SK-N-SH (cell line): ENCODE data around the gene MRGPRE. TPM values are rescaled to one million over a fixed set of nuclear protein-coding genes. Genes with fewer than 3 reads are reported as not detected.

ENCODE experiments used
- CTCF ChIA-PET: fragments of 300-600, 350-600 bp; formaldehyde crosslinking; extraction: SDS; loops from one replicate; lab custom pipeline; 2021; lab: Yijun Ruan, JAX
- POLR2A ChIA-PET: fragments of 350-600 bp; sonication (Branson Sonifier 250); formaldehyde crosslinking; extraction: SDS; loops from one replicate; lab custom pipeline; 2020; ENCODE audit warnings: antibody characterized with exemption, inconsistent platforms; lab: Yijun Ruan, JAX
- DNase-seq: peaks from one replicate; pipeline ENCODE4 v3.0.0; 2012
- H2AFZ ChIP-seq: fragments of 200-600 bp; sonication (generic); 2 replicates; pipeline ENCODE4 v1.8.1; 2016; ENCODE audit warnings: antibody characterized with exemption, mild to moderate bottlenecking, low read depth
- H3F3A ChIP-seq: fragments of 200-600 bp; sonication (generic); replicated peaks from 2 replicates; pipeline ENCODE3; 2016; ENCODE audit warnings: antibody characterized with exemption, mild to moderate bottlenecking; ENCODE audit not compliant: insufficient read depth
- H3K27ac ChIP-seq, 2 experiments: fragments of 200-500 bp in 1 of 2; fragments of 200-600 bp in 1 of 2; sonication (Bioruptor generic) in 1 of 2; sonication (generic), shearing (Covaris generic) in 1 of 2; 2 replicates each; pipeline versions ENCODE4 v1.5.1 to v1.6.1; 2014 to 2016; ENCODE audit warnings: low read depth in 2 of 2, inconsistent platforms in 1 of 2, low read length in 1 of 2, mild to moderate bottlenecking in 1 of 2, mixed read lengths in 1 of 2
- H3K27me3 ChIP-seq: fragments of 200-600 bp; sonication (generic), shearing (Covaris generic); 2 replicates; pipeline ENCODE4 v1.6.1; 2016; ENCODE audit warnings: mixed run types; ENCODE audit not compliant: insufficient read depth
- H3K36me3 ChIP-seq, 2 experiments: fragments of 200-500 bp in 1 of 2; fragments of 200-600 bp in 1 of 2; sonication (Bioruptor generic) in 1 of 2; sonication (generic) in 1 of 2; replicated peaks in 1 of 2; 2 replicates each; pipeline versions ENCODE3 to v1.5.1; 2014 to 2016; ENCODE audit warnings: low read length in 1 of 2, mild to moderate bottlenecking in 1 of 2; ENCODE audit not compliant: insufficient read depth in 2 of 2, control insufficient read depth in 1 of 2
- H3K4me1 ChIP-seq, 2 experiments: fragments of 200-500 bp in 1 of 2; fragments of 200-600 bp in 1 of 2; sonication (Bioruptor generic) in 1 of 2; sonication (generic), shearing (Covaris generic) in 1 of 2; 2 replicates each; pipeline versions ENCODE4 v1.5.1 to v1.6.1; 2014 to 2016; ENCODE audit warnings: low read depth in 1 of 2, low read length in 1 of 2, mixed run types in 1 of 2; ENCODE audit not compliant: insufficient read depth in 2 of 2, control insufficient read depth in 1 of 2
- H3K4me2 ChIP-seq: fragments of 200-600 bp; sonication (generic), shearing (Covaris generic); 2 replicates; pipeline ENCODE4 v1.6.1; 2017; ENCODE audit warnings: mixed run types
- H3K4me3 ChIP-seq, 2 experiments: fragments of 200-500 bp in 1 of 2; fragments of 200-600 bp in 1 of 2; sonication (Bioruptor generic) in 1 of 2; sonication (generic), shearing (Covaris generic) in 1 of 2; 2 replicates each; pipeline versions ENCODE4 v1.5.1 to v1.8.1; 2014 to 2016; ENCODE audit warnings: low read depth in 2 of 2, inconsistent platforms in 1 of 2, low read length in 1 of 2, mild to moderate bottlenecking in 1 of 2, mixed read lengths in 1 of 2, moderate library complexity in 1 of 2
- H3K79me2 ChIP-seq: fragments of 200-600 bp; sonication (generic); 2 replicates; pipeline ENCODE4 v1.8.1; 2017; ENCODE audit warnings: mild to moderate bottlenecking; ENCODE audit not compliant: insufficient read depth
- H3K9ac ChIP-seq: fragments of 200-600 bp; sonication (generic); 2 replicates; pipeline ENCODE4 v1.6.1; 2017; ENCODE audit warnings: mixed run types
- H3K9me2 ChIP-seq: fragments of 200-600 bp; sonication (generic); 2 replicates; pipeline ENCODE4 v1.6.1; 2017; ENCODE audit warnings: mixed run types
- H3K9me3 ChIP-seq: fragments of 200-600 bp; sonication (generic); 2 replicates; pipeline ENCODE4 v1.6.1; 2017; ENCODE audit warnings: mixed run types, mild to moderate bottlenecking, moderate library complexity
- H4K20me1 ChIP-seq: fragments of 200-600 bp; sonication (generic); 2 replicates; pipeline ENCODE4 v1.6.1; 2017; ENCODE audit warnings: mild to moderate bottlenecking, mixed run types; ENCODE audit not compliant: insufficient read depth
- ELF1 ChIP-seq: IDR thresholded peaks from 2 replicates; pipeline ENCODE4 v1.4.0; 2012
- FOSL2 ChIP-seq: IDR thresholded peaks from 2 replicates; pipeline ENCODE4 v1.4.0; 2012; ENCODE audit warnings: low read depth, mild to moderate bottlenecking, moderate library complexity, borderline replicate concordance
- FOXM1 ChIP-seq: IDR thresholded peaks from 2 replicates; pipeline ENCODE4 v1.4.0; 2012; ENCODE audit warnings: low read depth, mild to moderate bottlenecking
- GABPA ChIP-seq: IDR thresholded peaks from 2 replicates; pipeline ENCODE4 v1.4.0; 2012; ENCODE audit warnings: low read depth, mild to moderate bottlenecking
- GATA2 ChIP-seq: sonication (generic); formaldehyde crosslinking; IDR thresholded peaks from 2 replicates; pipeline ENCODE4 v1.5.0; 2020; ENCODE audit warnings: mild to moderate bottlenecking, missing genetic modification reagents
- JUND ChIP-seq: IDR thresholded peaks from 2 replicates; pipeline ENCODE4 v1.4.0; 2012
- MXI1 ChIP-seq: IDR thresholded peaks from 2 replicates; pipeline ENCODE4 v1.6.1; 2012; ENCODE audit warnings: mild to moderate bottlenecking, low read depth, low read length, improper control_type of control experiment
- RCOR1 ChIP-seq: fragments of 150-350 bp; IDR thresholded peaks from 2 replicates; pipeline ENCODE4 v1.6.1; 2017; ENCODE audit warnings: antibody characterized with exemption, low read length
- RFX5 ChIP-seq: IDR thresholded peaks from 2 replicates; pipeline ENCODE4 v1.6.1; 2012; ENCODE audit warnings: mild to moderate bottlenecking, improper control_type of control experiment, low read length
- SMC3 ChIP-seq: IDR thresholded peaks from 2 replicates; pipeline ENCODE4 v1.6.1; 2012; ENCODE audit warnings: low read depth, low read length, improper control_type of control experiment
- TCF12 ChIP-seq: IDR thresholded peaks from 2 replicates; pipeline ENCODE4 v1.4.0; 2012
- WGBS: methylation state at CpG from one replicate; pipeline ENCODE4 v1.1.6; 2017; ENCODE audit warnings: low lambda C conversion rate; 5-methylcytosine and 5-hydroxymethylcytosine counted together
- polyA plus RNA-seq, 3 experiments: library from polyadenylated mRNA; depleted of rRNA; stranded (reverse); fragments of >200 nt; gene quantifications; 2 replicates each; pipeline ENCODE4 v1.2.3, GENCODE V29; 2012
- TF ChIP-seq, protein P1 (sequence below): fragments of 200-600 bp; sonication (generic); IDR thresholded peaks from 2 replicates; pipeline ENCODE4 v1.6.1; 2017; ENCODE audit warnings: antibody characterized with exemption, mild to moderate bottlenecking, moderate library complexity
- TF ChIP-seq, protein P2 (sequence below): IDR thresholded peaks from 2 replicates; pipeline ENCODE4 v1.6.1; 2012; ENCODE audit warnings: mild to moderate bottlenecking, low read depth, low read length, moderate library complexity

MRGPRE gene
- polyA plus RNA-seq, 1 of the 3 experiments (the other 2 are of a cell fraction) = not detected

DNA sequence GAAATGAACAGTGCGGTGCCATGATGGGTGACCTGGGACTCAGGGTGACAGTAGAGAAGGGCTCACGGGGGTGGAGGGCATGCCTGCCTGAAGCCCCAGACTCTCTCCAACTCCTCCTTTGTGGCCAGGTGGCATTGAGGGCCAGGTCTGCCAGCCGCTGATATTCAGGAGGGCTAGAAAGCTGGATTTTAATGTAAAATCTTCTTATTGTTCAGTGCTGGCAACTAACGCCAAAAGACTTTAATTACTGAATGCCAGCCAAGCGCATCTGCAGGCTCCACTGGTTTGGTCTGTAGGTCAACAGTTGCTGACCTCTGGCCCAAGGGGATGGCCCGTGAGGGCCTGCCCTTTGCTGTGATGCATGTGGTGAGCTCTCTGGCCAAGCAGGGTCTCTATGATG is 23.9 kb downstream of the MRGPRE start (continued):
- TF ChIP-seq, protein P1, sequence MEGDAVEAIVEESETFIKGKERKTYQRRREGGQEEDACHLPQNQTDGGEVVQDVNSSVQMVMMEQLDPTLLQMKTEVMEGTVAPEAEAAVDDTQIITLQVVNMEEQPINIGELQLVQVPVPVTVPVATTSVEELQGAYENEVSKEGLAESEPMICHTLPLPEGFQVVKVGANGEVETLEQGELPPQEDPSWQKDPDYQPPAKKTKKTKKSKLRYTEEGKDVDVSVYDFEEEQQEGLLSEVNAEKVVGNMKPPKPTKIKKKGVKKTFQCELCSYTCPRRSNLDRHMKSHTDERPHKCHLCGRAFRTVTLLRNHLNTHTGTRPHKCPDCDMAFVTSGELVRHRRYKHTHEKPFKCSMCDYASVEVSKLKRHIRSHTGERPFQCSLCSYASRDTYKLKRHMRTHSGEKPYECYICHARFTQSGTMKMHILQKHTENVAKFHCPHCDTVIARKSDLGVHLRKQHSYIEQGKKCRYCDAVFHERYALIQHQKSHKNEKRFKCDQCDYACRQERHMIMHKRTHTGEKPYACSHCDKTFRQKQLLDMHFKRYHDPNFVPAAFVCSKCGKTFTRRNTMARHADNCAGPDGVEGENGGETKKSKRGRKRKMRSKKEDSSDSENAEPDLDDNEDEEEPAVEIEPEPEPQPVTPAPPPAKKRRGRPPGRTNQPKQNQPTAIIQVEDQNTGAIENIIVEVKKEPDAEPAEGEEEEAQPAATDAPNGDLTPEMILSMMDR = no peak
- TF ChIP-seq JUND (no peak), FOXM1 (no peak), TCF12 (no peak), ELF1 (no peak), FOSL2 (no peak), SMC3 (no peak)
- TF ChIP-seq, all 33 proteins: peak for 0

DNA sequence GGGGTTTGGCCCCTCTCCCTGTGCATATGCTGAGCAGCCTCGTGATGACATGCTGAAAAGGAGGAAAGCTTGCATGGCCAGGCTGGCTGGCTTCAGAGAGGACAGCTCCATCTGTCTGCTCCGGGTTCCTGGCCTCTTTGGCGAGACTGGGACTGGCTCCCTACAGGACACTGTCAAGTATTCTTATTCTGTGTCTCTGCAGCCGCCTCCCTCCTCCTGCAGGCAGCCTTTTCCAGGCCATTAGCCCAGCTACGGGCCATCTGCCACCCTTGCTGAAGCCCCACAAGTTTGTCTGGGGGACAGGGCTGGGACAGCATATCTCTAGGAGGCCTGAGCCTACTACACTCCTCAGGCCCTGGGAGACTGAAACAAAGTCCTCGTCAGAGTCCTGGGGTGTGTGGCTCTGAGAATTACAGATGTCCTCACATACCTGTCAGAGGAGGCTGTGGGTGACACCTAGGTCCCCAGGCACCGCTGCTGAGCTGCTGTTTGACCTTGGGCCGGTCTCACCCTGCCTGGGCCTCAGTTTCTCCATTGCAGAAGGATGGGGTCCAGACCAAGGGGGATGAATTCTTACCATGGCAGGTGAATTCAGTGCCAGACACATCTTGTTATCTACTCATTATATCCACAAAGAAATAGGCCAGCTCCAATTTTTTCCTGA is 24.6 kb downstream of the MRGPRE start:
- DNase-seq = no peak
- CTCF ChIA-PET = interaction anchor here (0.7 to 1.8 kb wide), 5 partner anchors 9 to 134 kb away, joined by 3 to 9 read pairs (median 4); no protein-coding TSS in a partner anchor
- 19% methylated on average over 6 of the region's 8 CpGs for WGBS
- no peaks in the 10 kb centered on the region for H3K36me3 ChIP-seq
- H3F3A ChIP-seq = no peaks in the 10 kb centered on the region
- H3K9ac ChIP-seq = no peak overlapping the region
- H3K9me3 ChIP-seq = peaks cover 5% of the 10 kb centered on the region; the same call in 1 of the 2 replicates
- H2AFZ ChIP-seq = no peak overlapping the region
- H3K4me2 ChIP-seq = no peak overlapping the region
- peaks cover 14% of the 10 kb centered on the region for H3K27me3 ChIP-seq
- H3K4me3 ChIP-seq = no peak overlapping the region
- H3K79me2 ChIP-seq = no peaks in the 10 kb centered on the region
- H3K27ac ChIP-seq = no peak overlapping the region
- no peaks in the 10 kb centered on the region for H3K9me2 ChIP-seq
- TF ChIP-seq FOXM1 = no peak
- TF ChIP-seq RFX5 = no peak
- TF ChIP-seq, protein P2, sequence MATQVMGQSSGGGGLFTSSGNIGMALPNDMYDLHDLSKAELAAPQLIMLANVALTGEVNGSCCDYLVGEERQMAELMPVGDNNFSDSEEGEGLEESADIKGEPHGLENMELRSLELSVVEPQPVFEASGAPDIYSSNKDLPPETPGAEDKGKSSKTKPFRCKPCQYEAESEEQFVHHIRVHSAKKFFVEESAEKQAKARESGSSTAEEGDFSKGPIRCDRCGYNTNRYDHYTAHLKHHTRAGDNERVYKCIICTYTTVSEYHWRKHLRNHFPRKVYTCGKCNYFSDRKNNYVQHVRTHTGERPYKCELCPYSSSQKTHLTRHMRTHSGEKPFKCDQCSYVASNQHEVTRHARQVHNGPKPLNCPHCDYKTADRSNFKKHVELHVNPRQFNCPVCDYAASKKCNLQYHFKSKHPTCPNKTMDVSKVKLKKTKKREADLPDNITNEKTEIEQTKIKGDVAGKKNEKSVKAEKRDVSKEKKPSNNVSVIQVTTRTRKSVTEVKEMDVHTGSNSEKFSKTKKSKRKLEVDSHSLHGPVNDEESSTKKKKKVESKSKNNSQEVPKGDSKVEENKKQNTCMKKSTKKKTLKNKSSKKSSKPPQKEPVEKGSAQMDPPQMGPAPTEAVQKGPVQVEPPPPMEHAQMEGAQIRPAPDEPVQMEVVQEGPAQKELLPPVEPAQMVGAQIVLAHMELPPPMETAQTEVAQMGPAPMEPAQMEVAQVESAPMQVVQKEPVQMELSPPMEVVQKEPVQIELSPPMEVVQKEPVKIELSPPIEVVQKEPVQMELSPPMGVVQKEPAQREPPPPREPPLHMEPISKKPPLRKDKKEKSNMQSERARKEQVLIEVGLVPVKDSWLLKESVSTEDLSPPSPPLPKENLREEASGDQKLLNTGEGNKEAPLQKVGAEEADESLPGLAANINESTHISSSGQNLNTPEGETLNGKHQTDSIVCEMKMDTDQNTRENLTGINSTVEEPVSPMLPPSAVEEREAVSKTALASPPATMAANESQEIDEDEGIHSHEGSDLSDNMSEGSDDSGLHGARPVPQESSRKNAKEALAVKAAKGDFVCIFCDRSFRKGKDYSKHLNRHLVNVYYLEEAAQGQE = no peak
- no peak for TF ChIP-seq GABPA
- no peak for TF ChIP-seq GATA2 (CRISPR knock-in tag)
- TF ChIP-seq RCOR1 = no peak
- TF ChIP-seq MXI1 = no peak
- TF ChIP-seq ELF1 = no peak
- TF ChIP-seq, all 33 proteins: peak for 0
- Histone ChIP-seq H3K4me1 (peaks cover 0 to 18% of the 10 kb centered on the region in 2 experiments; a peak in 1 of 4 replicates), H4K20me1 (no peaks in the 10 kb centered on the region)
- POLR2A ChIA-PET = no interaction called here
